Hepatocyte (in vitro differentiated cells): Measurements from ENCODE around the gene LIME1. TPM values are rescaled to one million over a fixed set of nuclear protein-coding genes. Genes with fewer than 3 reads are reported as not detected.

Experiments used
- DNase-seq: peaks from one replicate; pipeline ENCODE4 v3.0.0-alpha.2; 2016; ENCODE audit warnings: low spot score
- H2AFZ ChIP-seq: fragments of 200-600 bp; sonication (generic); 2 replicates; pipeline ENCODE4 v1.6.0; 2016; ENCODE audit warnings: antibody characterized with exemption, mild to moderate bottlenecking
- H3K27ac ChIP-seq: fragments of 200-600 bp; sonication (generic); 2 replicates; pipeline ENCODE4 v1.5.1; 2016; ENCODE audit warnings: mild to moderate bottlenecking
- H3K27me3 ChIP-seq: fragments of 200-600 bp; sonication (generic); 2 replicates; pipeline ENCODE4 v1.6.1; 2016
- H3K36me3 ChIP-seq: fragments of 200-600 bp; sonication (generic); replicated peaks from 2 replicates; pipeline ENCODE4 v1.5.1; 2016; ENCODE audit warnings: low read depth; ENCODE audit not compliant: insufficient read depth
- H3K4me1 ChIP-seq: fragments of 200-600 bp; sonication (generic); 2 replicates; pipeline ENCODE4 v1.5.1; 2016; ENCODE audit warnings: mild to moderate bottlenecking, moderate library complexity; ENCODE audit not compliant: insufficient read depth
- H3K4me2 ChIP-seq: fragments of 200-600 bp; sonication (generic); 2 replicates; pipeline ENCODE4 v1.6.0; 2016
- H3K4me3 ChIP-seq: fragments of 200-600 bp; sonication (generic); 2 replicates; pipeline ENCODE4 v1.5.1; 2016; ENCODE audit warnings: mild to moderate bottlenecking
- H3K79me2 ChIP-seq: fragments of 200-600 bp; sonication (generic); 2 replicates; pipeline ENCODE4 v1.6.0; 2017; ENCODE audit warnings: mild to moderate bottlenecking
- H3K9me2 ChIP-seq: fragments of 200-600 bp; sonication (generic); replicated peaks from 2 replicates; pipeline ENCODE4 v1.6.0; 2017; ENCODE audit warnings: mild to moderate bottlenecking; ENCODE audit not compliant: insufficient read depth
- H3K9me3 ChIP-seq: fragments of 200-600 bp; sonication (generic); 2 replicates; pipeline ENCODE4 v1.5.1; 2016; ENCODE audit warnings: low read depth, mild to moderate bottlenecking
- H4K20me1 ChIP-seq: fragments of 200-600 bp; sonication (generic); 2 replicates; pipeline ENCODE4 v1.6.0; 2016; ENCODE audit warnings: mild to moderate bottlenecking; ENCODE audit not compliant: insufficient read depth, poor library complexity, severe bottlenecking
- CTCF ChIP-seq: fragments of 200-600 bp; sonication (generic); IDR thresholded peaks from 2 replicates; pipeline ENCODE4 v1.5.1; 2016; ENCODE audit warnings: antibody characterized with exemption, mild to moderate bottlenecking; ENCODE audit not compliant: poor library complexity
- EZH2 ChIP-seq: fragments of 200-600 bp; sonication (generic); IDR thresholded peaks from 2 replicates; pipeline ENCODE4 v1.6.1; 2016; ENCODE audit warnings: antibody characterized with exemption, mild to moderate bottlenecking, borderline replicate concordance
- EZH2phosphoT487 ChIP-seq: fragments of 200-600 bp; sonication (generic); IDR thresholded peaks from one replicate; pipeline ENCODE4 v1.6.1; 2018; ENCODE audit warnings: antibody characterized with exemption, mild to moderate bottlenecking, low read depth, moderate library complexity; ENCODE audit not compliant: unreplicated experiment, severe bottlenecking
- WGBS: methylation state at CpG from one replicate; pipeline ENCODE4 v1.1.6; 2016; ENCODE audit warnings: low lambda C conversion rate; ENCODE audit errors: missing lambda C conversion rate; 5-methylcytosine and 5-hydroxymethylcytosine counted together
- polyA plus RNA-seq: library from polyadenylated mRNA; unstranded; fragments of >200 nt; fragmentation: Nextera tagmentation; extraction: Ambion mirVana; gene quantifications from 2 replicates; pipeline ENCODE4 v1.2.1, GENCODE V29; 2016
- total RNA-seq: library from RNA; depleted of rRNA; stranded (reverse); fragments of >200 nt; gene quantifications from 2 replicates; pipeline ENCODE4 v1.2.3, GENCODE V29; 2014

LIME1 gene
- total and polyA plus RNA-seq, 2 experiments from 2014 or later = 11.7 to 20.7 TPM

DNA sequence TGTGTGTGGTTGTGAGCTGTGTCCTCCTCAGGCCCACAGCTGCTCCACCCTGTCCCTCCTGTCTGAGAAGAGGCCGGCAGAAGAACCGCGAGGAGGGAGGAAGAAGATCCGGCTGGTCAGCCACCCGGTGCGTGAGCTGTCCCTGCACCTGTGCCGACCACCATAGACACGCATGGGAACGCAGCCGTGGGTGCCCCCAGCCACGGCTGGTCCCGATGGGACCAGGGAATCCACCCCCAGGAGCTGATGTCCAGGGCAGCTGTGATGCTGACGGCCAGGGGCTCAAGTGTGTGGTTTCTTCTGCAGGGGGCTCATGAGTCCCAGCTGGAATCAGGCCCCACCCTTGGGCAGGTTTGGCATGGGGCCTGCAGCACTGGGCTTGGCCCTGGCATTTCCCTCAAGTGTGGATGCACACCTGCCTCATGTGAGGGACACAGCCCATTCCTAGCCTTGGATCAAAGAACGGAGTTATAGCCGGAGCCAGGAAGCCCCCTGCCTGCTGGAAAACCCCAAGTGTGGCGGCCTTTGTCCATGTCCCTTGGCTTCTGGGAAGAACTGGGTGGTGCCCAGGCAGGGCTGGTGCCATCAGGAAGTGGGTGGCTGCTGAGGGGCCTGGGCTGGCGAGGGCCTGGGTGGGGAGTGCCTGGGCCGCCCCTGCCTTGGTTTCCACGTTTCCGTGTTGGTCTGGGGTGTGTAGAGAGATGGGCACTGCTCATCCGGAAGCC, 44.6 kb upstream of the LIME1 start:
- Histone ChIP-seq H4K20me1 (no peaks in the 10 kb centered on the region), H3K36me3 (no peaks in the 10 kb centered on the region), H3K79me2 (no peaks in the 10 kb centered on the region), H3K4me1 (peaks cover 6% of the 10 kb centered on the region), H3K4me2 (no peak overlapping the region), H3K27me3 (no peaks in the 10 kb centered on the region), H3K4me3 (no peak overlapping the region), H3K27ac (no peak overlapping the region), H3K9me2 (no peaks in the 10 kb centered on the region), H3K9me3 (no peaks in the 10 kb centered on the region), H2AFZ (no peak overlapping the region)
- no peak for TF ChIP-seq EZH2
- no peak for TF ChIP-seq EZH2phosphoT487
- TF ChIP-seq CTCF = no peak
- 92% methylated on average over 20 of the region's 21 CpGs for WGBS
- DNase-seq = no peak

DNA sequence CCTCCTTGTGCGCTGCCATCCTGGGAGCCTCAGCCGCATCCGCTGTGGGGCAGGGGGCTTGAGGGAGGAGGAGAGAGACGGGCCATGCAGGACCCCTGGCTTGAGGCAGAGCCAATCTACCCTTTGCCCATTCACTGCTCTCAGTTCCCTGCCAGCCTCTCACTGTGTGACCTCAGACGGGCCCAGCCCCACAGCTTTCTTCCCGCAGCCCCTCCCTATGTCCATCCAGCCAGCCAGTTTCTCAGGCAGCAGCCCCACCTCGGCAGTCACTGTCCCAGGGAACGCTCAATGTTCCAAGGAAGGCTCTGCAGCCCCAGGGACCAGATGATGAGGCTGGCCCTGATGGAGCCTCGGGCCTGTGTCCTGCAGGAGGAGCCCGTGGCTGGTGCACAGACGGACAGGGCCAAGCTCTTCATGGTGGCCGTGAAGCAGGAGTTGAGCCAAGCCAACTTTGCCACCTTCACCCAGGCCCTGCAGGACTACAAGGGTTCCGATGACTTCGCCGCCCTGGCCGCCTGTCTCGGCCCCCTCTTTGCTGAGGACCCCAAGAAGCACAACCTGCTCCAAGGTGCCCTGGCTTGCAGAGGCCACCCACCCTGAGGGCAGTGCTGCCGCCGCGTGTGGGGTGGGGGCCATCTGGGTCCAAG, 43.9 kb upstream of the LIME1 start:
- no peaks in the 10 kb centered on the region for H3K9me3 ChIP-seq
- 82% methylated on average over 16 of the region's 20 CpGs for WGBS
- no peaks in the 10 kb centered on the region for H4K20me1 ChIP-seq
- no peak for DNase-seq
- H3K27ac ChIP-seq = no peak overlapping the region
- no peak for TF ChIP-seq EZH2
- no peaks in the 10 kb centered on the region for H3K27me3 ChIP-seq
- no peak overlapping the region for H3K4me2 ChIP-seq
- H3K36me3 ChIP-seq = no peaks in the 10 kb centered on the region
- no peak overlapping the region for H3K4me3 ChIP-seq
- H3K9me2 ChIP-seq = no peaks in the 10 kb centered on the region
- no peak overlapping the region for H2AFZ ChIP-seq
- H3K79me2 ChIP-seq = no peaks in the 10 kb centered on the region
- H3K4me1 ChIP-seq = peaks cover 10% of the 10 kb centered on the region

- Histone ChIP-seq H3K36me3 (no peaks in the 10 kb centered on the region), H3K4me1 (peaks cover 10% of the 10 kb centered on the region), H3K4me2 (no peak overlapping the region), H2AFZ (no peak overlapping the region), H3K9me3 (no peaks in the 10 kb centered on the region), H3K27ac (no peak overlapping the region), H3K4me3 (no peak overlapping the region), H3K27me3 (no peaks in the 10 kb centered on the region), H3K79me2 (no peaks in the 10 kb centered on the region), H4K20me1 (no peaks in the 10 kb centered on the region), H3K9me2 (no peaks in the 10 kb centered on the region)
- WGBS = 95% methylated on average over 8 of the region's 10 CpGs
- TF ChIP-seq EZH2 (no peak), CTCF (no peak), EZH2phosphoT487 (no peak)
- DNase-seq = no peak
These were observed 43.3 kb upstream of the LIME1 start for GRCh38 chr20:63693083-63693732.
